Astrocyte (in vitro differentiated cells and primary cell): ENCODE results near the gene SRSF8. TPM values are rescaled to one million over a fixed set of nuclear protein-coding genes. Genes with fewer than 3 reads are reported as not detected.

Experiments
- DNase-seq: peaks from one replicate; pipeline ENCODE4 v3.0.0-alpha.2; 2010; ENCODE audit warnings: low read depth
- FAIRE-seq: peaks from 2 replicates; lab custom pipeline; 2011; peaks lifted over from hg19 to GRCh38; lab: Jason Lieb, UNC
- H2AFZ ChIP-seq: 2 replicates; pipeline ENCODE4 v1.6.0; 2012; ENCODE audit warnings: low read depth, low read length, inconsistent platforms
- H3K27ac ChIP-seq: 2 replicates; pipeline ENCODE4 v1.5.1; 2011; ENCODE audit warnings: low read depth, low read length, inconsistent platforms
- H3K27me3 ChIP-seq: 2 replicates; pipeline ENCODE4 v1.6.0; 2011; ENCODE audit warnings: low read length, inconsistent platforms; ENCODE audit not compliant: insufficient read depth
- H3K36me3 ChIP-seq: 2 replicates; pipeline ENCODE4 v1.5.1; 2011; ENCODE audit warnings: low read length, inconsistent platforms; ENCODE audit not compliant: insufficient read depth
- H3K4me1 ChIP-seq: 2 replicates; pipeline ENCODE4 v1.5.1; 2011; ENCODE audit warnings: low read length, inconsistent platforms; ENCODE audit not compliant: insufficient read depth
- H3K4me2 ChIP-seq: 2 replicates; pipeline ENCODE4 v1.6.0; 2012; ENCODE audit warnings: low read length, inconsistent platforms
- H3K4me3 ChIP-seq: 2 replicates; pipeline ENCODE4 v1.5.1; 2011; ENCODE audit warnings: low read depth, mild to moderate bottlenecking, low read length, inconsistent platforms; ENCODE audit not compliant: insufficient read depth
- H3K79me2 ChIP-seq: 2 replicates; pipeline ENCODE4 v1.6.0; 2012; ENCODE audit warnings: mild to moderate bottlenecking, low read length, inconsistent platforms; ENCODE audit not compliant: insufficient read depth
- H3K9ac ChIP-seq: 2 replicates; pipeline ENCODE4 v1.6.0; 2012; ENCODE audit warnings: mild to moderate bottlenecking, low read length, inconsistent platforms
- H3K9me3 ChIP-seq: 2 replicates; pipeline ENCODE4 v1.5.1; 2012; ENCODE audit warnings: low read depth, mild to moderate bottlenecking, low read length, inconsistent platforms; ENCODE audit not compliant: insufficient read depth
- H4K20me1 ChIP-seq: 2 replicates; pipeline ENCODE4 v1.6.0; 2012; ENCODE audit warnings: low read length, inconsistent platforms; ENCODE audit not compliant: insufficient read depth
- H3K27ac Mint-ChIP-seq: one replicate; pipeline ENCODE4 v1.8.0; 2021; ENCODE audit warnings: mild to moderate bottlenecking, mixed read lengths; ENCODE audit not compliant: unreplicated experiment
- H3K27me3 Mint-ChIP-seq: one replicate; pipeline ENCODE4 v1.8.0; 2021; ENCODE audit warnings: low read depth, mixed read lengths; ENCODE audit not compliant: unreplicated experiment
- H3K36me3 Mint-ChIP-seq: one replicate; pipeline ENCODE4 v1.8.0; 2021; ENCODE audit warnings: low read depth, mixed read lengths; ENCODE audit not compliant: unreplicated experiment
- H3K4me1 Mint-ChIP-seq: one replicate; pipeline ENCODE4 v1.8.0; 2021; ENCODE audit warnings: low read depth, mixed read lengths; ENCODE audit not compliant: unreplicated experiment
- H3K4me3 Mint-ChIP-seq: one replicate; pipeline ENCODE4 v1.8.0; 2021; ENCODE audit warnings: mild to moderate bottlenecking, moderate library complexity, mixed read lengths; ENCODE audit not compliant: unreplicated experiment
- H3K9me3 Mint-ChIP-seq: one replicate; pipeline ENCODE4 v1.8.0; 2021; ENCODE audit warnings: mild to moderate bottlenecking, mixed read lengths; ENCODE audit not compliant: unreplicated experiment
- CTCF ChIP-seq: IDR thresholded peaks from 2 replicates; pipeline ENCODE4 v1.5.1; 2011; ENCODE audit warnings: low read depth, mild to moderate bottlenecking, inconsistent platforms, low read length, moderate library complexity; ENCODE audit not compliant: insufficient read depth
- EZH2 ChIP-seq: IDR thresholded peaks from 2 replicates; pipeline ENCODE4 v1.6.1; 2012; ENCODE audit warnings: mild to moderate bottlenecking, low read length, inconsistent platforms; ENCODE audit not compliant: insufficient read depth
- total RNA-seq: library from RNA; stranded (reverse); gene quantifications from 2 replicates; pipeline ENCODE4 v1.2.1, GENCODE V29; 2021

SRSF8 gene
- total RNA-seq, 1 donor from 2014 or later: 47.5 TPM

GRCh38 chr11:95081412-95081811 is 14.7 kb downstream of the SRSF8 start:
- peaks cover 14% of the 10 kb centered on the region for H3K4me1 ChIP-seq
- no peak overlapping the region for H3K27ac Mint-ChIP-seq
- H2AFZ ChIP-seq: no peak overlapping the region
- H3K9ac ChIP-seq: no peak overlapping the region
- H3K27ac ChIP-seq: no peak overlapping the region
- no peaks in the 10 kb centered on the region for H3K36me3 ChIP-seq
- no peaks in the 10 kb centered on the region for H3K36me3 Mint-ChIP-seq
- FAIRE-seq (no peak), DNase-seq (no peak)
- no peak for TF ChIP-seq CTCF
- no peak for TF ChIP-seq EZH2
- peaks cover 4% of the 10 kb centered on the region for H3K27me3 Mint-ChIP-seq
- H3K4me1 Mint-ChIP-seq: peaks cover 37% of the 10 kb centered on the region
- H3K27me3 ChIP-seq: no peaks in the 10 kb centered on the region
- no peak overlapping the region for H3K4me3 ChIP-seq
- H4K20me1 ChIP-seq: no peaks in the 10 kb centered on the region
- H3K9me3 Mint-ChIP-seq: no peaks in the 10 kb centered on the region
- no peaks in the 10 kb centered on the region for H3K9me3 ChIP-seq
- H3K4me2 ChIP-seq: no peak overlapping the region
- H3K79me2 ChIP-seq: no peaks in the 10 kb centered on the region
- H3K4me3 Mint-ChIP-seq: no peak overlapping the region

DNA sequence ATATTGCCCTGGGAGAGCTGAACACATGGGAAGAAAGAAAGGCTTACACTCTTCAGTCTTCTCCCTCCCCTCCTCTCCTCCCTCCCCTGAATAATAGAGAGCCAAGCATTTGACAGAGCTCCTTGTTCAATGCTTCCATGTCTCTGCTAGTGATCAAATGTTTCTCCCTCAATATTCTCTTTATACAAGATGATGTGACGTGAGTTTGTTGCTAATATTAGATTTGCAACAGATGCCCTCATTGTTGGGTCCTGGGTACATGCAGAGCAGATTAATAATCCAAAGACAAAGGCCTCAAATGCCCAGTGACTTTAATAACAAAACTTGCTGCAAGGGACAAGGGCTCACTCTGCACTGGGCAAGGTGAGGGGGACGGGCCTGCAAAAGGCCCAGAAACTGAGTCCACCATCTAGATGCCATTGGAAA is 15.9 kb downstream of the SRSF8 start:
- H3K9me3 ChIP-seq: no peaks in the 10 kb centered on the region
- H3K36me3 ChIP-seq: no peaks in the 10 kb centered on the region
- Mint-ChIP-seq H3K27ac (peak overlapping the region; percentile 75), H3K4me1 (peaks cover 34% of the 10 kb centered on the region), H3K27me3 (peaks cover 4% of the 10 kb centered on the region), H3K9me3 (no peaks in the 10 kb centered on the region), H3K4me3 (no peak overlapping the region), H3K36me3 (no peaks in the 10 kb centered on the region)
- no peak overlapping the region for H3K27ac ChIP-seq
- no peaks in the 10 kb centered on the region for H3K27me3 ChIP-seq
- no peak overlapping the region for H3K9ac ChIP-seq
- H4K20me1 ChIP-seq: no peaks in the 10 kb centered on the region
- DNase-seq (no peak), FAIRE-seq (no peak)
- H3K4me3 ChIP-seq: no peak overlapping the region
- H3K79me2 ChIP-seq: no peaks in the 10 kb centered on the region
- H3K4me1 ChIP-seq: peaks cover 14% of the 10 kb centered on the region
- no peak overlapping the region for H3K4me2 ChIP-seq
- TF ChIP-seq CTCF (no peak), EZH2 (no peak)
- H2AFZ ChIP-seq: no peak overlapping the region

DNA sequence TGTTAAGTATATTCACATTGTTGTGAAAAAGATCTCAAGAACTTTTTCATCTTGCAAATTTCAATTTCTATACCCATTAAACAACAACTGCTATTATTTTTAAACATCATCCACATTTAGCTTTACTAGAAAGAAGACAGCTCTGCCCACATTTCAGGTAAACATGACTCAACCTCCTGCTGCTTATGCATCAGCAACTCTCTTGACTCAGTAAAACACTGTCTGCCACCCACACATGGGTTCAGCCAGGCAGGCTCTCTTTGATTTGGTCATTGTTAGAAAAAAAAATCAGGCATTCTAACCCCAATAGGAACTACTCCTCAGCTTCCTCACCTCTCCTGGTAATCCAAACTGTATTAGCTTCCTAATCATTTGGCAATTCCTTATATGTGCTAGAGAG is 17.8 kb downstream of the SRSF8 start:
- no peak for TF ChIP-seq CTCF
- no peak for TF ChIP-seq EZH2
- Mint-ChIP-seq H3K27me3 (peaks cover 7% of the 10 kb centered on the region), H3K4me1 (peaks cover 28% of the 10 kb centered on the region), H3K9me3 (no peaks in the 10 kb centered on the region), H3K4me3 (no peak overlapping the region), H3K36me3 (no peaks in the 10 kb centered on the region), H3K27ac (no peak overlapping the region)
- Histone ChIP-seq H3K27ac (no peak overlapping the region), H3K79me2 (no peaks in the 10 kb centered on the region), H4K20me1 (no peaks in the 10 kb centered on the region), H3K4me2 (peak overlapping the region; percentile 36), H2AFZ (no peak overlapping the region), H3K4me3 (no peak overlapping the region), H3K27me3 (no peaks in the 10 kb centered on the region), H3K9ac (no peak overlapping the region), H3K9me3 (no peaks in the 10 kb centered on the region), H3K4me1 (peaks cover 12% of the 10 kb centered on the region), H3K36me3 (no peaks in the 10 kb centered on the region)
- DNase-seq: peak; percentile 67
- FAIRE-seq: no peak
